ENCODE data around the gene FOXRED1.
A peak's percentile ranks its signal among the peaks of the same experiment; 100 is the strongest.

FOXRED1 gene

GRCh38 chr11:126312961-126313360 is 44.0 kb downstream of the FOXRED1 start:
- DNase-seq = no peak

DNA sequence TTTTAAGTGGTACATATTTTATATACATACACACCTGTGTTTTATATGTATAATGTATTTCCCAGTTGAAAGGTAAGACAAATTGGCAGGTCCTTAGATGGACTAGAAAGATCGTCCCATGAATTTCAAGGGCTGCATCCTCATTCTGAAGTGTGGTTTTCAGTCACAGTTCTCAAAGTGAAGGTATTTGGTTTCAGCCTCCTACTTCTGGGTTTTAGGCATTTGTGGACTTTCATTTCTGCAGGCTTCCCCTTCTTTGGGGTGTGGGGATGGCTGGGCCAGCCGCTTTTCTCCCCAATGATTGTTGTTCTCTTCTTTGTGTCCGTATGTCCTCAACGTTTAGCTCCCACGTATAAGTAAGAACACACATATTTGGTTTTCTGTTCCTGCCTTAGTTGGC is 44.9 kb downstream of the FOXRED1 start:
- no peak for DNase-seq

DNA sequence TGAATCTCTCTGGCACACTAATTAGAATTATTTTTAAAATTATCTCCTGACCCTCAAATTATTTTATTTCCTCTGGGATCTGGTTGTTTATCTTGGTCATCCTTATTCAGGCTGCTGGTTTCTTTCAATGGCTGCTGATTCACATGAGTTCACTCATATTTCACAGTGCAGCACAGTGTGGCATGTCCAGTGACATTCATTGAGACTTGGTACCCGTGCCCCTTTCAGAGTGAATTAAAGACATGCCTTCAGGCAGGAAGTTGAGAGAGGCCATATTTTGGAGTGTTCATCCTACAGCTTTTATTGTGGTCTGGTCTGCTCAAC is 48.4 kb downstream of the FOXRED1 start:
- no peak for DNase-seq

DNA sequence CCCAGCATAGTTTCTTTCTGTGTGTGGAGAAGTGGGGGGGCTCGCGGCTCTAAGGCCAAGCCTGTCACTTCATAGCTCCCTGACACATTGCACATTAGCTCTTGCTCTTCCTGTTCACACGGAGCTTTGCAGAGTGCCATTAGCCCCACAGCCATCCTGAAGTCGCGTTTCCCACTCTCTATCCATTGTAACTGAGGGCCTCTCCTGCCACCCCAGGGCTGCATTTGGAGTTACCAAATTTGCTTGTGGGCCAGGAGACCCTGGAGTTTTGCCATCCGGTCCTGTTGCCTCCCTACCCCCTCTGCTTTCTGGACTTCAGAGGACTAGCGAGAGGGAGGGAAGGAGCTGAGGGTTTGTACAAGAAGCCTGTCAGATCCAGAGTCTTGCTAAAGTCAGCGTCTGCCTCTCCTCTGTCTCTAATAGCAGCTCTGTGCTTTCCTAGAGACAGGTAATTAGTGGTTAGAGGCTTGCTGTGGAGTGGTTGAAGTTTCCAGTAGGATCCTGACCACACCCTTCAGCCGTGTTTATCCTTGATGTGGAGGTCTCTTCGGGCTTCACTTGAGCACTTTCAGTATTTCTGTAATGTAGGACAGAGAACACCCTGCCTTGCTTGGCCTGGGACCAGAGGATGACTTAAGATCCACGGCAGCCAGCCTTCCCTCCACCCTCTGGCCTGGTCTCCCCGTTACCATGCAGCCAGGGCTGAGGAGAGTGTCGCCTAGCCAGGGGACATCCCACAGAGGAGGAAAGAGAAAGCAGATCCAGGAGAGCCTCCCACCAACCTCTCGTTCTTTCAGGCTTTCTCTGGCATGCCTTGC is 49.0 kb downstream of the FOXRED1 start:
- peak; percentile 6 for DNase-seq

DNA sequence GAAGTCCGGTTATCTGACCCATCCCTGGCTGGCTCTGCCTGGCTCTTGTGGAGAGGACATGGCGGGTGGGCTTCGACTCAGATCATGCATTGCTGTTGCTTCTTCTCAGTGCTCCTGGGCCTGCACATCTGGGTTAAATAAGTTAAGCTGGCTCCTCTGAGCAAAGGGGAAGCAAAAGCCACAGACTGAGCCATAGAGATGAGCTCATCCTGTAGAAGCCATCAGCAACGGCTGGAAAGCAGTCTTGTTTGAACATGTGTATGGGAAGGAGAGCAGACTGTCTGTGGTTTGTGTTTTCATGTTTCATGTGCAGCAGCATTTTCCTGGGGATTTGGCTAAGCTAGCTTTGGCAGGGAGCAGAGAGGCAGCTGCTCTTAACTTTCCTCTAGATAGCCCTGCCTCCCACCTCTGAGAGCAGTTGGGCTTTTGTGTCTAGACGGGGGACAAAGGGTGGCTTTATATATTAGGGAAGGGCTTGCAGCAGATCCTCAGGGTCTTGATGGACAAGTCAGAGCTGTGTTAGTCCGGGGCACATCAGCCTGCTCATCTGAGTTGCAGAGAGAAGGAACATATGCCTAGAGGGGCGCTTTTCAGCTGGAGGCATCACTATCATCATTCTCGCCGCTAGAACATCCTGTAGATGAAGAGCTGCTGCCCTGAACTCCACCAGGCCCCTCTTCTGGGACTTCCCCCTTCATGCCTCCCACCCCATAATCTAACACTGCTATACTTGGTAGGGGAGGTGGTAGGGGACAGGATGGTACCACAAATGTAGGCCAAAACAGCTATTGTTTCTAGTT is 49.8 kb downstream of the FOXRED1 start:
- no peak for DNase-seq

DNA sequence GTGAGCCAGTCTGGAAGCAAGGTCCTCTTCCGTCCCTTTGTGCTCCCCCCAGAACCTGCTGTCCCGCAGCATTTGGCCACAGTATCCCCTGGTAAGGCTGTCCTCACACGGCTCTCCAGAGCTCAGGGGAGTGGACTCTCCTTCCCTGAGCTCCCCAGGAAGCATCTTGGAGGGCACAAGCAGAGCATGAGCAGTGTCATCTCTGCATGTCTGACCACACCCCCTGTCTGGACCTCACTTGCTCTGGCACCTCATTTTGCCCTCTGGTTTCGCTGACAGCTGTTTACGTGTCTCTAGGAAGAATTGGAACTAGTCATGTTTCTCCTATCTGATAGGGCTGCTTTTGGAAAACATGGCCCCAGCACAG is 50.4 kb downstream of the FOXRED1 start:
- no peak for DNase-seq

GRCh38 chr11:126322996-126323395 is 54.0 kb downstream of the FOXRED1 start:
- no peak for DNase-seq

- no peak for DNase-seq
Measured at GRCh38 chr11:126327281-126328000, 58.5 kb downstream of the FOXRED1 start.
